ENCODE results near the gene MGP. TPM values are rescaled to one million over a fixed set of nuclear protein-coding genes. Genes with fewer than 3 reads are reported as not detected.

MGP gene
- total RNA-seq, 1 donor from 2014 or later = not detected

DNA sequence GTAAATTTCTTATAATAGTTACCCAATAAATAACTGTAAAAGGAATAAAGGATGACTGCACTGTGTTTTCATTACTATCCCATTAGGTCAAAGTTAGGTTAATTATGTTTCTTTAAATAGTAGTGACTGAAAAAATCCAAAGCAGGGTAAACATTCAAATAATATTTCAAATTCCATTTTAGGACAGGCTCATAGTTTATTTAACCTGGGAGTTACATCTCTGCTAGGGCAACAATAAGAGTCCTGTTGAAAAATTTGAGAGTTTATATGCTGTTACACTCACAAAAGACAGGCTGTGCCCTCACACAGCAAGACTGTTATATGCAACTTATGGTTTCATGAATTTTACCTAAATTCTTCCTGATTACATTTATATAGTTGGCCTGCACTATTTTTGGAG lies 44.6 kb upstream of the MGP start:
- H3K27me3 Mint-ChIP-seq (ENCODE audit: unreplicated experiment) = no peaks in the 10 kb centered on the region
- no peak overlapping the region for H3K27ac Mint-ChIP-seq (ENCODE audit: unreplicated experiment)
- no peaks in the 10 kb centered on the region for H3K4me1 Mint-ChIP-seq (ENCODE audit: low read depth, unreplicated experiment)
- no peaks in the 10 kb centered on the region for H3K9me3 Mint-ChIP-seq (ENCODE audit: unreplicated experiment)
- TF ChIP-seq, protein P1, sequence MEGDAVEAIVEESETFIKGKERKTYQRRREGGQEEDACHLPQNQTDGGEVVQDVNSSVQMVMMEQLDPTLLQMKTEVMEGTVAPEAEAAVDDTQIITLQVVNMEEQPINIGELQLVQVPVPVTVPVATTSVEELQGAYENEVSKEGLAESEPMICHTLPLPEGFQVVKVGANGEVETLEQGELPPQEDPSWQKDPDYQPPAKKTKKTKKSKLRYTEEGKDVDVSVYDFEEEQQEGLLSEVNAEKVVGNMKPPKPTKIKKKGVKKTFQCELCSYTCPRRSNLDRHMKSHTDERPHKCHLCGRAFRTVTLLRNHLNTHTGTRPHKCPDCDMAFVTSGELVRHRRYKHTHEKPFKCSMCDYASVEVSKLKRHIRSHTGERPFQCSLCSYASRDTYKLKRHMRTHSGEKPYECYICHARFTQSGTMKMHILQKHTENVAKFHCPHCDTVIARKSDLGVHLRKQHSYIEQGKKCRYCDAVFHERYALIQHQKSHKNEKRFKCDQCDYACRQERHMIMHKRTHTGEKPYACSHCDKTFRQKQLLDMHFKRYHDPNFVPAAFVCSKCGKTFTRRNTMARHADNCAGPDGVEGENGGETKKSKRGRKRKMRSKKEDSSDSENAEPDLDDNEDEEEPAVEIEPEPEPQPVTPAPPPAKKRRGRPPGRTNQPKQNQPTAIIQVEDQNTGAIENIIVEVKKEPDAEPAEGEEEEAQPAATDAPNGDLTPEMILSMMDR (IDR thresholded peaks at IDR 0.05; ENCODE audit: partially characterized antibody, unreplicated experiment) = no peak
- no peaks in the 10 kb centered on the region for H3K36me3 Mint-ChIP-seq (ENCODE audit: unreplicated experiment)
- no peak for DNase-seq
- no peak overlapping the region for H3K4me3 Mint-ChIP-seq (ENCODE audit: unreplicated experiment)

DNA sequence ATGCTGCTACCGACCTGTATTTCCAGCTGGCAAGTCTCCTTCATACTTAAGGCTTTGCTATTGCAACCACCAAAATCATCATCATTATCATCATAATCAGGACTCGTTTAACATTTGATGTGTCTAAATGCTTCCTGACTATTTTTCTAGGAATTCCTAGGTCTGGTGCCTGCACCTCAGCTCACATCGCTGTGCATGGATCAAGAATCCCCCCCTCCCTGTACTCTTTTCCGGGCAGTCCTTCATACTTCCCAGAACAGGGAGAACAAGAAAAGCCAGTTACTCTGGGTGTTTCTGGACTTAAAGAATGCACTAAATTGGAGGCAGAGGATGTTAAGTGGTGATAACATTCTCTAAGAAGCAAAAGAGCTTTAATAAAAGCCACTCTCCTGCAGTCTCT lies 43.3 kb upstream of the MGP start:
- TF ChIP-seq, protein P1 (IDR thresholded peaks at IDR 0.05; ENCODE audit: partially characterized antibody, unreplicated experiment) = no peak
- H3K9me3 Mint-ChIP-seq (ENCODE audit: unreplicated experiment) = no peaks in the 10 kb centered on the region
- H3K4me1 Mint-ChIP-seq (ENCODE audit: low read depth, unreplicated experiment) = no peaks in the 10 kb centered on the region
- peaks cover under 1% of the 10 kb centered on the region for H3K27me3 Mint-ChIP-seq (ENCODE audit: unreplicated experiment)
- no peak overlapping the region for H3K4me3 Mint-ChIP-seq (ENCODE audit: unreplicated experiment)
- no peaks in the 10 kb centered on the region for H3K36me3 Mint-ChIP-seq (ENCODE audit: unreplicated experiment)
- no peak overlapping the region for H3K27ac Mint-ChIP-seq (ENCODE audit: unreplicated experiment)
- no peak for DNase-seq

DNA sequence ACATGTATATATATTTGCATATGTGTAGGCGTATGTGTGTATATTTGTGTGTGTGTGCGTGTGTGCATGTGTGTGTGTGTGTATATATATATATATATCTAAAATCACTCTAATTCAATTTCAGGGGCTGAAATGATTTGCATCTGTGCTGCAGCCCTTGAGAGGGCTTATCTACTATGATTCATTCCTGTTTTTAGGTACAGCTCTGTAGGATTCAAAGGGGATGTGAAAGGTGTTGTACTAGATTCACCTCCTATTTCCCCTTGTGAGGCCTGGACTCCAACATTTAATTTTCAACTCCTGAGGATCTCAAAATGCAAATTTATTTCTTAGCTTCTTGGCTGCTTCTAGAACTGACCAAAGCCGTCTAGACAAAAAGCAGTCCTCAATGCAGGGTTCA lies 41.6 kb upstream of the MGP start:
- H3K9me3 Mint-ChIP-seq (ENCODE audit: unreplicated experiment) = no peaks in the 10 kb centered on the region
- TF ChIP-seq, protein P1 (IDR thresholded peaks at IDR 0.05; ENCODE audit: partially characterized antibody, unreplicated experiment) = no peak
- no peak overlapping the region for H3K4me3 Mint-ChIP-seq (ENCODE audit: unreplicated experiment)
- no peak for DNase-seq
- H3K4me1 Mint-ChIP-seq (ENCODE audit: low read depth, unreplicated experiment) = no peaks in the 10 kb centered on the region
- no peak overlapping the region for H3K27ac Mint-ChIP-seq (ENCODE audit: unreplicated experiment)
- no peaks in the 10 kb centered on the region for H3K36me3 Mint-ChIP-seq (ENCODE audit: unreplicated experiment)
- peaks cover 2% of the 10 kb centered on the region for H3K27me3 Mint-ChIP-seq (ENCODE audit: unreplicated experiment)

DNA sequence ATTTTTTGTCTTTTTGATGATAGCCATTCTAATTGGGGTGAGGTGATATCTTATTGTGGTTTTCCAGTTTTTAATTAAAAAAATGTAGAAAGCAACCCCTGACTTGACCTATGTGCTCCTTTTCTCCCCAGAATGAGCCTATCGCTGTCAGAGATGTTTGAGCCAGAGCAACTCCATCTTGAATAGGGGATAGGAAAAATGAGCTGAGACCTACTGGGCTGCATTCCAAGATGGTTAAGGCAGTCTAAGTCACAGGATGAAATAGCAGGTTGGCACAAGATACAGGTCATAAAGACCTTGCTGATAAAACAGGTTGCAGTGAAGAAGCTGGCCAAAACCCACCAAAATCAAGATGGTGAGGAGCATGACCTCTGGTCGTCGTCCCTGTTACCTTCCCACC lies 38.9 kb upstream of the MGP start:
- Mint-ChIP-seq H3K4me3 (ENCODE audit: unreplicated experiment) (no peak overlapping the region), H3K36me3 (ENCODE audit: unreplicated experiment) (no peaks in the 10 kb centered on the region), H3K9me3 (ENCODE audit: unreplicated experiment) (no peaks in the 10 kb centered on the region), H3K27ac (ENCODE audit: unreplicated experiment) (no peak overlapping the region), H3K4me1 (ENCODE audit: low read depth, unreplicated experiment) (no peaks in the 10 kb centered on the region), H3K27me3 (ENCODE audit: unreplicated experiment) (peaks cover 2% of the 10 kb centered on the region)
- no peak for DNase-seq
- TF ChIP-seq, protein P1 (IDR thresholded peaks at IDR 0.05; ENCODE audit: partially characterized antibody, unreplicated experiment) = no peak

DNA sequence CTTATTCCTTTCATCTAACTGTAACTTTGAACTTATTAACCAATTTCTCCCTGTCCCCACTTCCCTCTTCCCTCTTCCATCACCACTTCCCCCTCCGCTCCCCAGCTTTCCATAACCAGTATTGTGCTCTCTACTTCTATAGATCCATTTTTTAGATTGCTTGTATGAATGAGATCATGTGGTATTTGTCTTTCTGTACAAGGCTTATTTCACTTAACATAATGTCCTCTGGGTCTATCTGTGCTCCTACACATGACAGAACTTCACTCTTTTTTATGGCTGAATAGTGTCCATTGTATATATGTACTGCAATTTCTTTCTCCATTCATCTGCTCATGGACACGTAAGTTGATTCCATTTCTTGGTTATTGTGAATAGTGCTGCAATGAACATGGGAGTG lies 38.3 kb upstream of the MGP start:
- Mint-ChIP-seq H3K4me3 (ENCODE audit: unreplicated experiment) (no peak overlapping the region), H3K4me1 (ENCODE audit: low read depth, unreplicated experiment) (no peaks in the 10 kb centered on the region), H3K27me3 (ENCODE audit: unreplicated experiment) (peaks cover 2% of the 10 kb centered on the region), H3K36me3 (ENCODE audit: unreplicated experiment) (no peaks in the 10 kb centered on the region), H3K9me3 (ENCODE audit: unreplicated experiment) (no peaks in the 10 kb centered on the region), H3K27ac (ENCODE audit: unreplicated experiment) (no peak overlapping the region)
- TF ChIP-seq, protein P1 (IDR thresholded peaks at IDR 0.05; ENCODE audit: partially characterized antibody, unreplicated experiment) = no peak
- DNase-seq = no peak
